ENCODE measurements around the gene STYXL2.

- TF ChIP-seq CTCF (IDR thresholded peaks at IDR 0.05) (no peak), EZH2 (IDR thresholded peaks at IDR 0.05; ENCODE audit: borderline replicate concordance, insufficient read depth, low read depth, low read length, poor library complexity, severe bottlenecking) (no peak)
Observed at GRCh38 chr1:167086768-167087167, 7.1 kb upstream of the STYXL2 start.

All from B cell (primary cell).